HG03460 (cell line): Measurements from ENCODE around the gene BIVM.
A peak's percentile ranks its signal among the peaks of the same experiment; 100 is the strongest.

Source experiments
- ATAC-seq: cut with Tn5 transposase; IDR thresholded peaks from one replicate; pipeline ENCODE4 v1.9.1; 2021; ENCODE audit not compliant: unreplicated experiment

The BIVM gene

DNA sequence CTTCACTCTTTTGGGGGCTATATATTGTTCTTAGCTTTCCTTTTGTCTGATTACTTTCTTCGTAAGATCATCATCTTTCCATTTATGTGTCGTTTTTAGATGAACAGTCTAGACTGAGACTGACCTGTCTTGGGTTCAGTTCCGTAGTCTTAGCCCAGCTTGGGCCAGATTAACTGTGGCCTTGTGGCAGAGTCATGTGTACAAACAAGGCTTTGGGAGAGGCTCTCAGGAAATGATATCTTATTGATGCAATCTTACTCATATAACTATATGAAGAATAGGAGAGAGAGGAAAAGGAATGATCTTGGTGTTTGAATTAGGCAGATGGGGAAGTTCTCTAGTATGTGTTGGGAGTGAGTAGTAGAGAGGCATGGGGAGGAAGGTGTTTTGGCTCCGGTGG lies 40.1 kb downstream of the BIVM start:
- ATAC-seq, result no peak

DNA sequence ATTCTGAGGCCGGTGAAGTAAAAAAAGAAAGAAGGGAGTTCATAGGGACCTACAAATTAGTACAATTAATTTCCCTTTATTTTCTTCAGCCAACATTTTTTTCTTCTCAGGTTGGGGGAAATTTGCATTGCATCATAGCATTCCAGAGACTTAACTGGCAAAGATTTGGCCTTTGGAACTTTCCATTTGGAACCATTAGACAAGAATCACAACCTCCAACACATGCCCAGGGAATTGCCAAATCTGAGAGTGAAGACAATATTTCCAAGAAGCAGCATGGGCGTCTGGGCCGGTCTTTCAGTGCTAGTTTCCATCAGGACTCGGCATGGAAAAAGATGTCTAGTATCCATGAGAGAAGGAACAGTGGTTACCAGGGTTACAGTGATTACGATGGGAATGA lies 40.5 kb downstream of the BIVM start:
- ATAC-seq, result no peak

DNA sequence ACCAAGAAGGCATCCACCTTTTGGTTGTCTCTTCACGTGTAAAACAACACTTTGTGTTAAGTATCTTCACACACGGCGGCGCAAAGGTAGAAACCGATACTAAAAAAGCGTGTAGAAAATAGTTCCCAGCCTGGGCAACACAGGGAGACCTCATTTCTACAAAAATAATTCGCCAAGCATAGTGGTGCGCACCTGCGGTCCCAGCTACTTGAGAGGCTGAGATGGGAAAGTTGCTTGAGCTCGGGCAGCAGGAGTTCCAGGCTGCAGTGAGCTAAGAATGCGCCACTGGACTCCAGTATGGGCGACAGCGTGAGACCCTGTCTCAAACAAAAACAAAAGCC lies 46.3 kb downstream of the BIVM start:
- ATAC-seq, result peak; percentile 16

DNA sequence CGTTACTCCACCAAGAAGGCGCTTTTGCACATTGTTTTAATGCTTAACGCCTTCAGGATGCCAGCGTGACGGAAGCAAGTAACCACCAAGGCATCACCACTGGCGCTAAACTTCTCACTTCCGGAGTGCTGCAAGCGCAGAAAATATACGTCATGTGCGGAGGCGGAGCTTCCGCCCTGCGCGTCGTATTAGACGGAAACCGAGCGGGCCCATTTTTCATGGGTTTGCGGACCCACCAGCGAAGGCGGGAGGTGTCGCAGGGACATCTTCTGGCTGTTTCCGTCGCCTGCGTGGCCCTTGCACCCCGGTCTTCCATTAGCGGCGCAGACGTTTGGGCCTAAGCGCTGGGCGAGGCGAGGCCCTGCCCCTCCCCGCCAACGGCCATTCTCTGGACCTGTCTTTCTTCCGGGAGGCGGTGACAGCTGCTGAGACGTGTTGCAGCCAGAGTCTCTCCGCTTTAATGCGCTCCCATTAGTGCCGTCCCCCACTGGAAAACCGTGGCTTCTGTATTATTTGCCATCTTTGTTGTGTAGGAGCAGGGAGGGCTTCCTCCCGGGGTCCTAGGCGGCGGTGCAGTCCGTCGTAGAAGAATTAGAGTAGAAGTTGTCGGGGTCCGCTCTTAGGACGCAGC lies 46.8 kb downstream of the BIVM start, which contains the start of gene ERCC5:
Gene ERCC5, plus strand, starts transcription at position 403 of the 631 bp plus-strand sequence. CDS start 235 bp downstream, outside the sequence.
- peak; percentile 75 for ATAC-seq

DNA sequence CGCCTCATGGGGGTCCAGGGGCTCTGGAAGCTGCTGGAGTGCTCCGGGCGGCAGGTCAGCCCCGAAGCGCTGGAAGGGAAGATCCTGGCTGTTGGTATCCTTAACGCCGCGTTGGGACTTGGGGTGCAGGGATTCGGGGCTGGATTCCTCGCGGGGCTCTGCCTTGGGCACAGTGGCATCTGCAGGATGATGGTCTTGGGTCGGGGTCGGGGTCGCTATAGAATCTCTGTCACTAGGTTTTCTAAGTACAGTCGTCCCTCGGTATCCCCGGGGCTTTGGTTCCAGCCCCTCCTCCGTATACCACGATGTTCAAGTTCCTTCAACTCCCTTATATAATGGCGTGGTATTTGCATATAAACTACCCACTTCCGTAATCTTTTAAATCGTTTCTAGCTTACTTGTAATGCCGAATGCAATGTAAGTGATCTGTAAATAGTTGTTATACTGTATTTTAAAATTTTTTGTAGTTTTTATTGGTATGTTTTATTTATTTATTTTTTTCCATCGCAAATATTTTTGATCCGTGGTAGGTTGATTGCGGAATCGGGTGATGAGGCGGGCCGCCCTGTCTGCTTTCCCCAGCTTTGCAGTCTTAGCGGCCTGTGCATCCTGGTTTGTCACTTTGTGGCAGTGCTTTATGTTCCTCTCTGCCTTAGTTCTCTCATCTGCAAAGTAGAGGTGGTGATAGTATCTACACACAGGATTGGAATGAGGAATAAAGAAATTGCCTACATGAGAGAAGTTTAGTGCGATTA lies 47.5 kb downstream of the BIVM start:
- ATAC-seq, result peak; percentile 37

DNA sequence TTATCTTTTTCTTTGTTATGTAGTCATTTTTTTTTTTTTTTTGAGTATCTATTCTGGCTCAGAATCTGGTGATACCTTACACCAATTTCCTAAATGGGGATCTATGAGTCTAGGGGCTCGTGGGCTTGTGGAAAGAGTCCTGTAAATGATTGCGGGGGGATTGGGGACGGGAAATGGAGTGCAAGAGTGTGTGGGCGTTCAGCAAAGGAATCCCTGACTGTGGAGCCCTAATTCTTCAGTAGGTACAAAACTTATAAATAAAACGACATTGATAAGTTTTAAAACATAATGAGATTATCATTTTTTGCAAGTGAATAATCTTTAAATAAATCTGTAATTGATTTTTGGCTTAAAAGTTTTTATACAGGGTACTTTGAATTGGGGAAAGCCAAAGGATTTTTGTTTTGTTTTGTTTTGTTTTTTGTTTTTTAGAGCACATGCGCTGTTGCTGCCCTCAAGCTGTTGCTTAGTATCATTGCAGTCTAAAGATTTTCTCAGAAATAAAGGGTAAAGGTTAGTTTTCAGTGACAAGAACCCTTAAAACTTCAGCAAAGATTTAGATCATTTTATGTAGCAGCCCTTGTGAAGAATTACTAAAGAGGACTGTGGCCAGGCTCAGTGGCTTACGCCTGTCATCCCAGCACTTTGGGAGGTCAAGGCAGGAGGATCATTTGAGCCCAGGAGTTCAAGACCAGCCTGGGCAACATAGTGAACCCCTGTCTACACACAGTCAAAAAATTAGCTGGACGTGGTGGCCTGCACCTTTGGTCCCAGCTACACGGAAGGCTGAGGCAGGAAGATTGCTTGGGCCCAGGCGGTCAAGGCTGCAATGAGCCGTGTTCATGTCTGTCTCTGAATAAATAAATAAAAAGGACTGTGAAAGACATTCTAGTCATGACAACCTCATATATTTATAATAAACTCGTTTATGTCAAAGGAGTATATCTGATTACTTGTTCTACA lies 48.6 kb downstream of the BIVM start:
- no peak for ATAC-seq

DNA sequence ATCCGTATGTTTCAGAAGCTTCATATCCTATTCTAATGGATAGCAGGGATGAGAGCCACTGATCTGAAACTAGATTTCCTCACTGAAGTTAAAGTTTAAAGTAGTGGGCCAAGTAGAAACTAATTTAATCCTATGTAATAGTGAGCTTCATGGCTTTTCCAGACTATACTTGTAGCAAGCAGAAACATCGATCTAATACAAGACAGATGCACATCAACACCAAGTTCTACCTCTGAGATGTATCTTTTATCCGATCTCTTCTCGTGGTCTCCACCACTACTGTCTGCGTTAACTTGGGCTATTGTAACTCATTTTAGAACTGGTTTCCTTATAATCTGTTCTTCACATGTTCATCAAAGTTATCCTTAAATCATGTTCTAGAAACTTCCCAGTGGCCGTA lies 50.0 kb downstream of the BIVM start:
- ATAC-seq, result no peak

DNA sequence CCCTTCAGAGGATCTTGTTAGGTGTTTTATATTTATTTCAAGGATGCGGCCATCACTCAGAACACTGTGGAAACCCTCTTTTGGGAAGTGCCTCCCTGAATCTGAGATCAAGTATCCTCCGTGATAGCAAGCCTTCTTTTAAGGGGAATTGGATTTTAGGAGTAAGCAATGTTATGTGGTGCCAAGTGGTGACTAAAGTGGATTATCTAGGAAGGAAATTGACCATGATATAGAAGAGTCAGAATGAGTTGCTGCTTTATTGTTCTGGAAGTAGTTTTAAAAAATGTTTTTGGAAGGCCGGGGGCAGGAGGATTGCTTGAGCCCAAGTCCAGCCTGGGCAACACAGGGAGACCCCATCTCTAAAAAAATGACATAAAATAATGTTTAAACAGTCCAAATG lies 53.6 kb downstream of the BIVM start:
- no peak for ATAC-seq

DNA sequence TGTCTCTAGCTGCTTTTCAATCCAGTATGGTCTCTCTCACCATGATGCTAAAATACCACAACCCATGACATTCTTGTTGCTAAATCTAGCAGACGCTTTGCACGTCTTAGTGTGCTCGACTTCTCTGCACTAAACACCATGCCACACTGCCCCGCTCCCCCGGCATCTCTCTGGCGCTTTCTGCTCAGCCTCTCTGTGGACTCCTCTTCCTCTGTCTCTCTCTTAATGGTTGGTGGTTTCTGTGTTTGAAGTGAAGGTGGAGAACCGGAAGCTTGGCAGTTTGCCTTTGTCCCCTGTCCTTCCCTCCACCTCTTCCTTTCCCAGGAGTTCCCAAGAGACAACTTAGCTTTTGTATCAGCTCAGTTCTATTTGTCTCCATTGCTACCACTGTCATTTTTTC lies 55.8 kb downstream of the BIVM start:
- peak; percentile 87 for ATAC-seq

DNA sequence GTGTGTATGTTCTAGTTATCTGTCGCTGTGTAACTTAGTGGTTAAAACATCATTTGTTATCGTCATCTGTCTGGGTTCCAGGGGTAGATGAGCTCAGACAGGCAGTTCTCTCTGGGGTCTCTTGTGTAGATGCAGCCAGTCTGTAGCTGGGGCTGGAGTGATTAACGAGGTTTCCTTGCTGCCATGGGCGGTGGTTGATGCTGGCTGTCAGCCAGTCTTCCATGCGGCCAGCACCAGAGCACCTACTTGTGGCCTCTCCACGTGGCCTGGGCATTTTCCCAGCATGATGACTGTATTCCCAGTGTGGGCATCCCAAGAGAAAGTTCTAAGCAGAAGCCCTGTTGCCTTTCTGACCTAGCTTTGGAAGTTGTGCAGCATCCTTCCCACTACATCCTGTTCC lies 57.6 kb downstream of the BIVM start:
- no peak for ATAC-seq

DNA sequence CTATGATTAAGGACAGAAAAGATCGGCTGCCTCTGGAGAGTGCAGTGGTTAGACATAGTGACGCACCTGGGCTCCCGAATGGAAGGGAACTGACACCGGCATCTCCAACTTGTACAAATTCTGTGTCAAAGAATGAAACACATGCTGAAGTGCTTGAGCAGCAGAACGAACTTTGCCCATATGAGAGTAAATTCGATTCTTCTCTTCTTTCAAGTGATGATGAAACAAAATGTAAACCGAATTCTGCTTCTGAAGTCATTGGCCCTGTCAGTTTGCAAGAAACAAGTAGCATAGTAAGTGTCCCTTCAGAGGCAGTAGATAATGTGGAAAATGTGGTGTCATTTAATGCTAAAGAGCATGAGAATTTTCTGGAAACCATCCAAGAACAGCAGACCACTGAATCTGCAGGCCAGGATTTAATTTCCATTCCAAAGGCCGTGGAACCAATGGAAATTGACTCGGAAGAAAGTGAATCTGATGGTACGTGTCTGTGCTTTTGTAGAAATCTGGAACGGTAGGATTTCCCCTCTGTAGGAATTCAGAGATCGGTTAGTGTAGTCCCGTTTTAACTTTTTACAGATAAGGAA lies 63.8 kb downstream of the BIVM start:
- ATAC-seq, result no peak

DNA sequence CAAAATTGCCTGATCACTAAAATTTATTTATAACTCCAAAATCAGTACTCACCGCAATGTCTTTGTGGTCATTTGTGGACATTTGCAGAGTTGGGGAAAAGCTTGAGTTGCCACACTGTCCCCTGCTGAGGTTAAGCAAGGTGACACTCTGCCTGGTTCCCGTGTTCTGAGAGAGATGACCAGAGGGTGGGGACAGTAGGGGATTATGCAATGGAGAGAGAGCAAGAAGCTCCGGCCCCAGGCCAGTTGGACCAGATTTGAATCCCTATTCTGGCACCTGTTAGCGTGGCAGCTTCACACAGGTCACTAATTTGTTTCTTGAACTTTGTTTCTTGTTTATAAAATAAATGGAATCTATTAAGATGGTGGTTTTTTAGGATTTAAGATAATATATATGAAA lies 64.7 kb downstream of the BIVM start:
- no peak for ATAC-seq

DNA sequence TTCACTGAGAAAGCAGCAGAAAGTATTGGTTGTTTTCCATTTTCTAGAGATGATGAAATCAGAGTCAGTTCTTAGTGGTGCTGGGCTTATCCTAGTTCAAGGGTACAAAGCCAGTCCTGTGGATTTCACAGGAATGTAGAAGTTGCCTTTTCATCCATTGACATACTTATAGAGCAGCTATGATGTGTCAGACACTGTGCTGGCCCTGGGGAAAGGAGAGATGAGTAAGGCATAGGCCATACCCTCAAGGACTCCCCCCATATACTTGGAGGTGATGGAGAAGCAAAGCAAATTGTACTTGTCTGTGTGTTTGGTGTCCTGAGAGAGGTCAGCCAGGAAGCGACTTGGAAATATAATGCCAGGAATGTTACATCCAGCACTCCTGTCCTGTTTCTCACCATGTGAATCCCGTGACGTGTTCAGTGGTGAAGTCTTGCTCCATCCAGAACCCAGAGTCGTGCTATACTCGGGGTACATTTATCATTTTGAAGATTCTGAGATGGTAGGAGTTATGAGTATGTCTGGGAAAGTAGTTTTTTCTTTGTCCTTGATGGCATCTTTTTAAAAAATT lies 69.5 kb downstream of the BIVM start:
- no peak for ATAC-seq

DNA sequence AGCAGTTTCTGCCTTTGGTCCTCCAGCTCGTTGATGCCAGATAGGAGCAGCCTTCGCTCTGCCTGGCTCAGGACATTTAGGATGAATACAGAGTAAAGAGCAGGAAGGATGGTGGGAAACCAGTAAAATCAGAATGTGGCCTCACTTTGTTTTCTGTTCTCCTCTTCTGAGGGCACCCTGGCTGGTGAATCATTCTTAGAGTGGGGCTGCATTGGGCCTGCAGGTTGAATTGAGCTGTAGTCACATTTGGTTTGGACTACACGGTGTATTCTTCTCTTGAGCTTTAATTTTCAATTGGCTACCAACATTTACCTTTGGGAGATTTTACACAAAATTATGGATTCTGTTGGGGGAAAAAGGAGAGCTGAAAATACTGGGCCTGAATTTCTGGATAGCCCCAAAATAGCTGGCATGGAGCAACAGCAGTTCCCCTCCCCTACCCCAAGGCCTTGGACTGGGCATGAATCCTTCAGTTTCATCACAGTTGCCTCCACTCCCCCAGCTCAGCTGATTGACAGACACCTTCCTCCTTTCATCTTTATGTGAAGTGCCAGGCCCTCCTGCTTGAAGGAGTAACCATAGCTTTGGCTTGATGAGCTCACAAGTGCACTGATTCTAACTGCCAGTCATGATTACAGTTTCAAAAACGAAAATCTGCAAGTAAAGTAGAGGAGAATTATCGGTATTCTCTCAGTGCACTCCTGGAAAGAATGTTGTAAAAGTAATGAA lies 71.2 kb downstream of the BIVM start:
- peak; percentile 21 for ATAC-seq

DNA sequence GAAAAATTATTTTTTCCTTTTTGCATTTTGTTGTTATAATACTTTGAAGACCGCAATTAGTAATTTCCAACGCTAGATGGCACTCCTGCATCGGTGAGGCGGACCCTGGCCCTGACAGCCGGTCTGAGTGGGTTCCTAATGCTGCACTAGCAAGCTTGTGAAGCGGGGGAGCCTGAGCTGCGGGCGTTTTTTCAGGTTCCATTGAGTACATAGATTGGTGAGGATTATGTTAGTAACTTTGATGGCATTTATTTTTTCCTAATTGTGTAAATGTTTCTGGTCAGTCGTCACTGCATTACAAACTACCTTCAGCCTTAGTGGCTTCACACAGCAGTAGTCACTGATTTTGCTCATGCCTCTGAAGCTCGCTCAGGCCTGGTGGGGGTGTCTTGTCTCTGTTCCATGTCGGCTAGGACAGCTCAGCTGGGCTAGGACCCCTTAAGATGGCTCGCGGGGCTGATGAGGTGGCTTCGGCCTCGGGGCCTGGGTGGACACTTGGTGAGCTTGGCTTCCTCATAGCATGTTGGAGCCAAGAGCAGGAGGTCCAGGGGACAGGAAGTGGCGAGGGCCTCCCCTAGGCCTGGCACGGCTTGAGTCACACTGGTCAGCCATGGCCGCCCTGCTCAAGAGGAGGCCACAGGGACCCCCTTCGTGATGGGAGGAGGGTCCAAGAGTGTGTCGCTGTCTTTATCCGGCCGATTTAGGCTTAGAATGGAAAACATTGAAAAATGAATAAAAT lies 71.9 kb downstream of the BIVM start:
- peak; percentile 70 for ATAC-seq

DNA sequence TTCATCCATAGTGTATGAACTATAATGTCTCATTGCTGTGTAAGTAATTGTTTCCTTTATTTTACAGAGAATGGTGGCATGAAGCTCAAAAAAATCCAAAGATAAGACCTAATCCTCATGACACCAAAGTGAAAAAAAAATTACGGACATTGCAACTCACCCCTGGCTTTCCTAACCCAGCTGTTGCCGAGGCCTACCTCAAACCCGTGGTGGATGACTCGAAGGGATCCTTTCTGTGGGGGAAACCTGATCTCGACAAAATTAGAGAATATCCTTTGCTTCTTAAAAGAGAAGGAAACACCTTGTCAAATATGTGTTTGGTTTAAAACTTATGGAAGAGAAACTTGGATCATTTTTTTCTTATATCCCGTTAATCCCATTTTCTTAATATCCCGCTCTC lies 73.2 kb downstream of the BIVM start:
- no peak for ATAC-seq

DNA sequence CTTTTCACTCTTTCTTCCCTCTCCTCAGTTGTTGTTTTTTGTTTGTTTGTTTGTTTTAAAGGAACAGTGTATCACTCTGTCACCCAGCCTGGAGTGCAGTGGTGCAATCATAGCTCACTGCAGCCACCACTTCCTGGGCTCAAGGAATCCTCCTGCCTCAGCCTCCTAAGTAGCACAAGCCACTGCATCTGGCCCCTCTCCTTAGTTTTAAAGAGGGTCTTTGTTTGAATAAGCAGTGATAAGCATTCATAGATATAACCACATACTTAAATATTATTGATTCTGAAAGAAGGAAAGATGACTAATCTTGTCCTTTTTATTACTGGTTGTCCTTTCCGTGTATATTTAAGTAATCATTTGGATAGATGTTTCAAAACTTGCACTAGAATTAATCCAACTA lies 73.6 kb downstream of the BIVM start:
- ATAC-seq, result no peak

DNA sequence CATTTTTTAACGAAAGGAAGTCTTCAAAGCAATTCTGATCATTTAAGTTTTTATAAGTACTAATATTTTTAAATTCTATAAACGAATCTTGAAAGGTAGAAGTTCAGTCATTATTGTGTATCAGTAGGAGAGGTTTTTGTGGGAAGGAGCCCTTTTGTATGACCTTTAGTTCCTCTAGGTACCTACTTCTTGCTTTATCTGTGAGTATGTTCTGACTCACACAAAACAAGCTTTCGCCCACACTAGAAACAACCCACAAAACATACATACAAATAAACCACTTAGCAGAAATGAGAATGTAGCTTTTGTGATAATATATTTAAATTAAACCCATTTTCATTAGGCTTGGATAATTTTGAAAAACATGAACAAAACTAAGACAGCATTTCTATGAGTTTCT lies 74.7 kb downstream of the BIVM start:
- ATAC-seq, result no peak

DNA sequence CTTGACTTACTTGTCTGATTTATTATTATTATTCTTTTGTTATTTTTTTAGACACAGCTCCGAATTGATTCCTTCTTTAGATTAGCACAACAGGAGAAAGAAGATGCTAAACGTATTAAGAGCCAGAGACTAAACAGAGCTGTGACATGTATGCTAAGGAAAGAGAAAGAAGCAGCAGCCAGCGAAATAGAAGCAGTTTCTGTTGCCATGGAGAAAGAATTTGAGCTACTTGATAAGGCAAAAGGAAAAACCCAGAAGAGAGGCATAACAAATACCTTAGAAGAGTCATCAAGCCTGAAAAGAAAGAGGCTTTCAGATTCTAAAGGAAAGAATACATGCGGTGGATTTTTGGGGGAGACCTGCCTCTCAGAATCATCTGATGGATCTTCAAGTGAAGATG lies 76.3 kb downstream of the BIVM start:
- ATAC-seq, result no peak

DNA sequence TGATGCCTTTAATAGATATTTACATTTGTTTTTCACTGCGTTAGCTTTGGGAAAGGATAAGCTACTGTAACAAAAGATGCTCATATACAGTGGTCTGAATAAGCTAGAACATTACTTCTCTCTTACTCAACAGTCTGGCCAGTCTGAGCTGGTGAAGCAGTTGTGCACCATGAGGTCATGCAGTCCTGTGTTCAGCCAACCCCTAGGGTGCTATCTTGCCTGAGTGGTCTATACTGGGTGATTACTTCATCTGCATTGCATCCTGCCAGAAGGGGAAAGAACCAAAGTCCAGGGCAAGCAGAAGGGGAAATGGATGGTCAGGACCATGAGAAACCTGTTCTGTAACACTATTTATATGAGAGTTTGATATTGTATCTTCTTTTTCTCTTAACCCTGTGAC lies 78.4 kb downstream of the BIVM start:
- ATAC-seq, result no peak
